ENCODE results near the gene HSH2D.
"Not testable (repeated sequence)": the region's sequence is repeated elsewhere in the genome, so short reads cannot be mapped to it uniquely, and the experiment has no call there.

Gene HSH2D

GRCh38 chr19:16170134-16170533, 26.6 kb downstream of the HSH2D start:
- no peak for TF ChIP-seq CTCF (IDR thresholded peaks at IDR 0.05; ENCODE audit: extremely low read depth, missing control alignments)
- no peak for DNase-seq (ENCODE audit: low spot score)

GRCh38 chr19:16175954-16176353, 32.5 kb downstream of the HSH2D start:
- DNase-seq (ENCODE audit: low spot score) = no peak
- TF ChIP-seq CTCF (IDR thresholded peaks at IDR 0.05; ENCODE audit: extremely low read depth, missing control alignments) = no peak

GRCh38 chr19:16178866-16179265, 35.4 kb downstream of the HSH2D start:
- DNase-seq (ENCODE audit: low spot score) = not testable (repeated sequence)

GRCh38 chr19:16180611-16181010, 37.1 kb downstream of the HSH2D start:
- no peak for TF ChIP-seq CTCF (IDR thresholded peaks at IDR 0.05; ENCODE audit: extremely low read depth, missing control alignments)
- DNase-seq (ENCODE audit: low spot score) = no peak

GRCh38 chr19:16184665-16185122, 41.2 kb downstream of the HSH2D start:
- DNase-seq (ENCODE audit: low spot score) = no peak
- TF ChIP-seq CTCF (IDR thresholded peaks at IDR 0.05; ENCODE audit: extremely low read depth, missing control alignments) = no peak

GRCh38 chr19:16185123-16185767, 41.8 kb downstream of the HSH2D start, which contains the start of gene FAM32A:
Gene FAM32A (plus strand): TSS chr19:16185410. CDS start chr19:16185443, 33 bp downstream.
- DNase-seq (ENCODE audit: low spot score) = peak; percentile 96
- TF ChIP-seq CTCF (IDR thresholded peaks at IDR 0.05; ENCODE audit: extremely low read depth, missing control alignments) = no peak

GRCh38 chr19:16185768-16186123, 42.3 kb downstream of the HSH2D start:
- peak; percentile 24 for TF ChIP-seq CTCF (IDR thresholded peaks at IDR 0.05; ENCODE audit: extremely low read depth, missing control alignments)

GRCh38 chr19:16188521-16188920, 45.0 kb downstream of the HSH2D start:
- no peak for TF ChIP-seq CTCF (IDR thresholded peaks at IDR 0.05; ENCODE audit: extremely low read depth, missing control alignments)
- DNase-seq (ENCODE audit: low spot score) = no peak

More at GRCh38 chr19:16185768-16186123, 42.3 kb downstream of the HSH2D start:
- DNase-seq (ENCODE audit: low spot score) = peak; percentile 46

Data from GM20000 (cell line).